ENCODE measurements around the gene AFAP1. TPM values are rescaled to one million over a fixed set of nuclear protein-coding genes. Genes with fewer than 3 reads are reported as not detected.
A peak's percentile ranks its signal among the peaks of the same experiment; 100 is the strongest.

Gene AFAP1
- total RNA-seq, 2 donors from 2014 or later = 18.2 to 22.5 TPM

DNA sequence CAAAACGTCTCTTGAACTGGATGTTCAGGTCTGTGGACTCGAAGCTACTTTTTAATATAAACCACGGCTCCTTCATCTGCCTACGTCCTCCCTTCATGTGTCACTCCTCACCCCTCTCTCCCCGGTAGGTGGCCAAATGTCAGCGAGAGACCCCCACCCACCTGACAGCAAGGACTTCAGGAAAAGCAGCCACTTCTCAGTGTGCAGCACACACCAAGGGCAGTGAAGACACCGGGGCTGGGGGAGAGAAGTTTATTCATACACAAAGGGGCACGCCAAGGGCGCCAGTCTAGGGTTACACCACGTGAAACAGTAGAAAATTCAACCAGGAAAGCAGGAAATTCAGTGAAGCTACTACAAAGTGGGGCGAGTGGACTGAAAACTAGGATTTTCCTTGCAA lies 181.2 kb downstream of the AFAP1 start:
- H3K4me1 ChIP-seq (ENCODE audit: control insufficient read depth, insufficient read depth, low read length) = no peaks in the 10 kb centered on the region
- Mint-ChIP-seq H3K27me3 (ENCODE audit: insufficient read depth) (peaks cover 2% of the 10 kb centered on the region), H3K9me3 (no peaks in the 10 kb centered on the region), H3K27ac (no peak overlapping the region), H3K36me3 (ENCODE audit: low read depth) (peaks cover 12% of the 10 kb centered on the region), H3K4me1 (peaks cover 4% of the 10 kb centered on the region), H3K4me3 (no peak overlapping the region)
- no peaks in the 10 kb centered on the region for H3K27me3 ChIP-seq (ENCODE audit: control insufficient read depth, insufficient read depth, low read length, poor library complexity, severe bottlenecking)
- no peak overlapping the region for H3K9ac ChIP-seq (ENCODE audit: extremely low read depth, low read length, poor library complexity, severe bottlenecking)
- WGBS, 2 experiments (ENCODE audit: insufficient coverage in 1 of 2, insufficient read length in 1 of 2) = 88 to 89% methylated on average over 7 to 11 of the region's 11 CpGs
- TF ChIP-seq CTCF (conservative IDR thresholded peaks at IDR 0.05) = no peak
- peaks cover 29% of the 10 kb centered on the region for H3K36me3 ChIP-seq (ENCODE audit: control insufficient read depth, insufficient read depth, low read length)
- no peak overlapping the region for H3K4me3 ChIP-seq (ENCODE audit: low read length)
- H3K9me3 ChIP-seq (ENCODE audit: control insufficient read depth, low read length) = no peaks in the 10 kb centered on the region
- DNase-seq = no peak
- no peak overlapping the region for H3K27ac ChIP-seq (ENCODE audit: low read depth, low read length)

- Histone ChIP-seq H3K4me1 (ENCODE audit: control insufficient read depth, insufficient read depth, low read length) (no peaks in the 10 kb centered on the region), H3K27ac (ENCODE audit: low read depth, low read length) (peak overlapping the region; percentile 0), H3K4me3 (ENCODE audit: low read length) (no peak overlapping the region), H3K27me3 (ENCODE audit: control insufficient read depth, insufficient read depth, low read length, poor library complexity, severe bottlenecking) (no peaks in the 10 kb centered on the region), H3K36me3 (ENCODE audit: control insufficient read depth, insufficient read depth, low read length) (peaks cover 27% of the 10 kb centered on the region), H3K9me3 (ENCODE audit: control insufficient read depth, low read length) (no peaks in the 10 kb centered on the region), H3K9ac (ENCODE audit: extremely low read depth, low read length, poor library complexity, severe bottlenecking) (no peak overlapping the region)
- no peak for DNase-seq
- no peak overlapping the region for H3K27ac Mint-ChIP-seq
- no peaks in the 10 kb centered on the region for H3K9me3 Mint-ChIP-seq
- H3K27me3 Mint-ChIP-seq (ENCODE audit: insufficient read depth) = peaks cover 2% of the 10 kb centered on the region
- peaks cover 10% of the 10 kb centered on the region for H3K36me3 Mint-ChIP-seq (ENCODE audit: low read depth)
- 80 to 88% methylated on average over 14 to 22 of the region's 22 CpGs for WGBS, 2 experiments (ENCODE audit: insufficient coverage in 1 of 2, insufficient read length in 1 of 2)
- no peak overlapping the region for H3K4me3 Mint-ChIP-seq
- TF ChIP-seq CTCF (conservative IDR thresholded peaks at IDR 0.05) = no peak
- H3K4me1 Mint-ChIP-seq = peaks cover 4% of the 10 kb centered on the region
Measured at GRCh38 chr4:7757501-7758471, 181.9 kb downstream of the AFAP1 start.

DNA sequence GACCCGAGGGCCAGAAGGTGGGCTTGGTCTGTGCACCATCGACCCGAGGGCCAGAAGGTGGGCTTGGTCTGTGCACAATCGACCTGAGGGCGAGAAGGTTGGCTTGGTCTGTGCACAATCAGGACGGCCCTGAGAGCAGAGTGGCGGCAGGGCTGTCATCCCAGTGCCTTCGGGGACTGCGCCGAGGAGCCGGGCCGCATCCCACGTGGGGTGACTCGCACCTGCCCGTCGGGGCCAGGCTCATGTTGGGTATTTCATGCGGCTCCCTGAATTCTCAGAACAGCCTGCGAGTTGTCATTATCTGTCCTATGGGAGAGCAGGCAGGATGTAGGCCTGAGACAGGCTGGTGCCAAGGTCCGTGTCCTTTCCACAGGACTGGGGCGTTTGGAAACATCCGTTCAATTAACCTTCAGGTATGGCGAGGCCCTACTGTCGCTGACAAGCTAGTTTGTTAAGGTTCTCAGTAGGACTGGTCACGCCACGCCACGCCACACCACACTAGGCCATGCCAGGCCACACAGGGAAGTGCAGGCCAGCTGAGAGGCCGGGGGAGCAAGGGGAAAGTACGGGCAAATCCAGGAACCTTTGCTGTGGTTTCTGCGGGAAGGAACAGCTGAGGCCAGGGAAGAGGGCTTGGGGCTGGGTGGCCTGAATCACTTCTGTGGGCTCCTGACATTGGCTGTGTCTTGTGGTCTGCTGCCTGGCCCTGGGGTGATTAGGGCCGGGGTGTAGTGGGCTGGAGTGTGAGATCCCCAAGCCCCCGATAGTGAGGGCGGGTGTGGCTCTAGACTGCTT lies 182.9 kb downstream of the AFAP1 start:
- H3K27me3 Mint-ChIP-seq (ENCODE audit: insufficient read depth) = peaks cover 2% of the 10 kb centered on the region
- Histone ChIP-seq H3K9ac (ENCODE audit: extremely low read depth, low read length, poor library complexity, severe bottlenecking) (no peak overlapping the region), H3K27me3 (ENCODE audit: control insufficient read depth, insufficient read depth, low read length, poor library complexity, severe bottlenecking) (no peaks in the 10 kb centered on the region), H3K27ac (ENCODE audit: low read depth, low read length) (no peak overlapping the region), H3K4me1 (ENCODE audit: control insufficient read depth, insufficient read depth, low read length) (no peaks in the 10 kb centered on the region), H3K36me3 (ENCODE audit: control insufficient read depth, insufficient read depth, low read length) (peaks cover 27% of the 10 kb centered on the region), H3K4me3 (ENCODE audit: low read length) (no peak overlapping the region), H3K9me3 (ENCODE audit: control insufficient read depth, low read length) (no peaks in the 10 kb centered on the region)
- peaks cover 4% of the 10 kb centered on the region for H3K4me1 Mint-ChIP-seq
- no peaks in the 10 kb centered on the region for H3K9me3 Mint-ChIP-seq
- H3K36me3 Mint-ChIP-seq (ENCODE audit: low read depth) = peaks cover 10% of the 10 kb centered on the region
- 93 to 96% methylated on average over 24 to 32 of the region's 32 CpGs for WGBS, 2 experiments (ENCODE audit: insufficient coverage in 1 of 2, insufficient read length in 1 of 2)
- H3K4me3 Mint-ChIP-seq = no peak overlapping the region
- DNase-seq = no peak
- no peak for TF ChIP-seq CTCF (conservative IDR thresholded peaks at IDR 0.05)
- no peak overlapping the region for H3K27ac Mint-ChIP-seq
